Lung (tissue), 12 donors: ENCODE data around the gene LMX1A. TPM values are rescaled to one million over a fixed set of nuclear protein-coding genes. Genes with fewer than 3 reads are reported as not detected.

Source experiments
- ATAC-seq: fragments of 200-7000 bp; cut with Tn5 transposase; one replicate; pipeline ENCODE4 v1.9.1; 2020; ENCODE audit warnings: moderate number of reproducible peaks; ENCODE audit not compliant: insufficient read depth, low FRiP score
- DNase-seq, 3 donors: peaks; one replicate each; pipeline ENCODE4 v3.0.0-alpha.2; 2013 to 2017
- H3K27ac ChIP-seq, 2 donors: one replicate each; pipeline ENCODE4 v1.5.1; 2013; ENCODE audit warnings: mild to moderate bottlenecking in 2 of 2, moderate library complexity in 2 of 2, control low read depth in 1 of 2, inconsistent platforms in 1 of 2, low read depth in 1 of 2, low read length in 1 of 2
- H3K27me3 ChIP-seq, 3 donors: one replicate each; pipeline ENCODE4 v1.5.1; 2013; ENCODE audit warnings: low read length in 2 of 3; ENCODE audit not compliant: control insufficient read depth in 3 of 3, insufficient read depth in 3 of 3
- H3K36me3 ChIP-seq, 4 donors: one replicate each; pipeline ENCODE4 v1.5.1; 2013; ENCODE audit warnings: low read length in 4 of 4, mild to moderate bottlenecking in 1 of 4, moderate library complexity in 1 of 4; ENCODE audit not compliant: control insufficient read depth in 4 of 4, insufficient read depth in 4 of 4
- H3K4me1 ChIP-seq, 5 donors: one replicate each; pipeline ENCODE4 v1.5.1; 2013; ENCODE audit warnings: low read length in 5 of 5, mild to moderate bottlenecking in 2 of 5, moderate library complexity in 1 of 5; ENCODE audit not compliant: control insufficient read depth in 5 of 5, insufficient read depth in 5 of 5
- H3K4me3 ChIP-seq: one replicate; pipeline ENCODE4 v1.5.1; 2013; ENCODE audit warnings: mild to moderate bottlenecking, control low read depth, moderate library complexity
- H3K9ac ChIP-seq, 2 donors: one replicate each; pipeline ENCODE4 v1.5.1; 2013; ENCODE audit warnings: low read length in 2 of 2, control low read depth in 1 of 2; ENCODE audit not compliant: insufficient read depth in 1 of 2
- H3K9me3 ChIP-seq, 4 donors: one replicate each; pipeline ENCODE4 v1.5.1; 2013; ENCODE audit warnings: low read length in 3 of 4, mild to moderate bottlenecking in 1 of 4, moderate library complexity in 1 of 4; ENCODE audit not compliant: control insufficient read depth in 4 of 4, insufficient read depth in 3 of 4
- CTCF ChIP-seq: IDR thresholded peaks from 2 replicates; pipeline ENCODE4 v1.5.1; 2012; ENCODE audit warnings: mild to moderate bottlenecking; ENCODE audit errors: control extremely low read depth, extremely low read depth
- WGBS, 2 donors: extraction: QIAGEN DNeasy Blood & Tissue Kit; methylation state at CpG; one replicate each; pipeline ENCODE4 v1.1.7; 2013; 5-methylcytosine and 5-hydroxymethylcytosine counted together
- polyA plus RNA-seq, 2 donors: library from polyadenylated mRNA; stranded (reverse); fragments of 200-250 nt; gene quantifications; one replicate each; pipeline ENCODE4 v1.2.1, GENCODE V29; 2013
- total RNA-seq, 2 donors: library from RNA; depleted of rRNA in 1 of 2; stranded (reverse); fragments of >200 nt in 1 of 2; gene quantifications; one replicate each; pipeline ENCODE4 v1.2.1, GENCODE V29; 2014 to 2021
- donor health status: control.
- donor health status: control.
- donor health status: Bipolar disorder and iron deficiency.
- donor health status: healthy.
- donor health status: DM: yes; HTN: yes; CAD: no.

LMX1A gene
- total and polyA plus RNA-seq, 4 donors = 0.03 TPM; not detected in 3

GRCh38 chr1:165248969-165249571, 107.4 kb downstream of the LMX1A start:
- WGBS, 2 donors = 77 to 86% methylated on average over 5 of the region's 5 CpGs
- Histone ChIP-seq H3K9ac (no peak overlapping the region), H3K4me1 (no peaks in the 10 kb centered on the region), H3K27ac (no peak overlapping the region), H3K9me3 (peaks cover 0 to 5% (median 0%) of the 10 kb centered on the region in 4 donors), H3K27me3 (peaks cover 0 to 2% (median 0%) of the 10 kb centered on the region in 3 donors), H3K36me3 (no peaks in the 10 kb centered on the region), H3K4me3 (no peak overlapping the region)
- DNase-seq (no peak), ATAC-seq (no peak)
- no peak for TF ChIP-seq CTCF

DNA sequence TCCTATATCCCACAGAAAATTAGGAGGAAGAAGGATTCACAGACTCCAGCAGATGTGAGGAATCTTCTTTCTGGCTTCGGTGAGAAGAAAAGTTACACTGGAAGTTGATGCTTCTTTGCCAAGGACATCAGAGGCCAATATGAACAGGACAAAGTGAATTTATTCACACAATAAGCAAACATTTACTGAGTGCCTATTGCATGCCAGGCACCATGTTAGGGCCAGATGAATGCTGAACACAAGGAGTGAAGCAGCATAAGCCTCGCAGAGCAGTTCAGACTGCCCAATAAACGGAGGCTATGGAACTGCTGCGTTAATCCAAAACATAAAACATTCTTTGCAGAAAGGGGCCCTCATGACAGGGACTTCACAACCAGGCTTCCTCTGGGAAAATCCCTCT, 114.6 kb downstream of the LMX1A start:
- ATAC-seq (no peak), DNase-seq (no peak)
- H3K4me1 ChIP-seq = peaks cover 0 to 2% (median 0%) of the 10 kb centered on the region in 5 donors
- H3K4me3 ChIP-seq = no peak overlapping the region
- WGBS, 2 donors = 86 to 89% methylated on average over 4 of the region's 4 CpGs
- no peak overlapping the region for H3K27ac ChIP-seq
- H3K9ac ChIP-seq = no peak overlapping the region
- TF ChIP-seq CTCF = no peak
- no peaks in the 10 kb centered on the region for H3K9me3 ChIP-seq
- peaks cover 0 to 26% (median 8%) of the 10 kb centered on the region in 3 donors for H3K27me3 ChIP-seq
- no peaks in the 10 kb centered on the region for H3K36me3 ChIP-seq

DNA sequence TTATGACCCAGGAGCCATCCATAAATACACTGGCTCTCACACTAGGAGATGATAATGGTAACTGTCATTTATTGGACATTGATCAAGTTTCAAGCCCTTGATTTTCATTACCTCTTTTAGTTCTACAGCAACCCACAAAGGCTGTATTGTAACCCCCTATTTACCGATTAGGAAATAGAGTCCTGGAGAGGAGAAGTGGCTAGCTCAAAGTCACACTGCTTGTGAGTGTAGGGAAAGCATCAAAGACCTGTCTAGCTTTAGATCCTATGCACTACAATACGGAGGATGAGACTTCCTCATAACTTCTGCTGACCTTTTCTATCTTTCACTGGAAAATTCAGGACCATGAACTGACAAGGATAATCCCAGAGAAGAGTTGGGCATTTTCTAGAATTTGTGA, 115.2 kb downstream of the LMX1A start:
- peaks cover 0 to 2% (median 0%) of the 10 kb centered on the region in 5 donors for H3K4me1 ChIP-seq
- no peak for DNase-seq
- H3K9me3 ChIP-seq = no peaks in the 10 kb centered on the region
- no peak for ATAC-seq
- 81 to 85% methylated on average over 2 of the region's 2 CpGs for WGBS, 2 donors
- H3K9ac ChIP-seq = no peak overlapping the region
- no peak overlapping the region for H3K27ac ChIP-seq
- H3K36me3 ChIP-seq = no peaks in the 10 kb centered on the region
- H3K4me3 ChIP-seq = no peak overlapping the region
- peaks cover 0 to 31% (median 13%) of the 10 kb centered on the region in 3 donors for H3K27me3 ChIP-seq
- no peak for TF ChIP-seq CTCF

- TF ChIP-seq CTCF = no peak
- peaks cover 0 to 36% (median 14%) of the 10 kb centered on the region in 3 donors for H3K27me3 ChIP-seq
- H3K4me3 ChIP-seq = no peak overlapping the region
- H3K36me3 ChIP-seq = no peaks in the 10 kb centered on the region
- 50 to 63% methylated on average over 4 of the region's 4 CpGs for WGBS, 2 donors
- H3K27ac ChIP-seq = no peak overlapping the region
- no peak overlapping the region for H3K9ac ChIP-seq
- peaks cover 0 to 4% (median under 1%) of the 10 kb centered on the region in 5 donors for H3K4me1 ChIP-seq
- DNase-seq = no peak
- ATAC-seq = no peak
- H3K9me3 ChIP-seq = no peaks in the 10 kb centered on the region
These were observed 116.0 kb downstream of the LMX1A start for GRCh38 chr1:165240492-165240891.
